NK-92 (cell line): Measurements from ENCODE around the gene KLK15.

Experiments used
- DNase-seq: peaks from one replicate; lab custom pipeline; 2025; ENCODE audit not compliant: unreplicated experiment; lab: John Stamatoyannopoulos, UW

KLK15 gene

DNA sequence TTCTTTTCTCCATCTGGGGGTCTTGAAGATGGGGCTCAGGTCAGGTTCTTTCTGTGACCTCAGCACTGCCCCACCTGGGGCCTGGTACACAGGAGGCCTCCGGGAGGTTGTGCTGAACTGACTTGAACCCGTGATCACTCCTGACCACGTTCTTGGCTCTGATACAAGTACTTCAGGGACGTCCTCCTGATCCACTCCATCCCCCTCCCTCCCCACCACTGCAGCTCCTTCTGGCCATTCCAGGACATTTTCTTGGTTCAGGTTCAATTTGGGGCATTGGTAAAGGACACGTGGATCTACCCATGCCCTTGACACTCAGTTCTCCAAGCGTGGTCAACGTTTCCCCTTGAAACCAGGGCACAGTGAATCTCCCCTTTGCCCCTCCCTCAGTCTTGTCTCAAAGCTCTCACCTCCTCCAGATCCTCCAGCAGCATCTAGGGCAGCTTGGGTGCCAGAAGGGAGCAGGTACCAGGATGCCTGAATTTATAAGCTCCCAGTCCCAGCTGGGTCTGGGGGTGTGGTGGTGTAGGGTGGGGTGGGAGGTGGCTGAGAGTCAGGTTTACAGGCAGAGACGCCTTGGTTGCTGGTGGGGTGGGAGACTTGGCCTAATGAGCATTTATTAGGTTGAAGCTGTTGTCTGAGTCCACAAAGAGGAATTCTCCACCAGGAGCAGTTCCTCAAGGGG, at the start of gene KLK15:
KLK15 (minus strand) TSS at position 458 of the 685 bp plus-strand sequence. CDS start 2,082 bp downstream, outside the sequence.
- no peak for DNase-seq

DNA sequence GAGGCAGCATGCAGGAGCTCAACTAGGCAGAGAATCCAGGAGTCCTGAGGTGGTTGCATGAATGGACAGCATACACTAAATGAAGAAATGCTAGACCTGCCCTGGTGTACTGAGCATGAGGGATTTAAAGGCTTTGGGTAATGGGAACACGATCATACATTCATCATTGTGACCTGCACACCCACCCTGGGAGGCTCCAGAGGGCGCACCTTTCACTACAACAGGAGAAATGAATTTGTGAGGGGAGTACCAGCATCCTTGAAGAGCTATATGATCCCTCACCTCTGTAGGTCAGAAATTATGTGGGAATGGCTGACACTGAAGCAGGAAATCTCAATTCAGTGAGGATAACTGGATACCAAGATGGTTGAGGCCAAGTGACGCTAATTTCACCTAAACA, 48.8 kb upstream of the KLK15 start:
- no peak for DNase-seq

DNA sequence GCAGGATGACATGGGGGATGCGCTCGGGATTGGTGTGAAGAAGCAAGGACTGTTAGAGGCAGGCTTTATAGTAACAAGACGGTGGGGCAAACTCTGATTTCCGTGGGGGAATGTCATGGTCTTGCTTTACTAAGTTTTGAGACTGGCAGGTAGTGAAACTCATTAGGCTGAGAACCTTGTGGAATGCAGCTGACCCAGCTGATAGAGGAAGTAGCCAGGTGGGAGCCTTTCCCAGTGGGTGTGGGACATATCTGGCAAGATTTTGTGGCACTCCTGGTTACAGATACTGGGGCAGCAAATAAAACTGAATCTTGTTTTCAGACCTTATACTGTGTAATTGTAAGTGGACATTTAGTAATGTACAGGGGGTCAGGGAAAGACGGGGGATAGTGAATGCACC, 46.9 kb upstream of the KLK15 start:
- no peak for DNase-seq

GRCh38 chr19:50878851-50879250, 45.5 kb upstream of the KLK15 start:
- no peak for DNase-seq

DNA sequence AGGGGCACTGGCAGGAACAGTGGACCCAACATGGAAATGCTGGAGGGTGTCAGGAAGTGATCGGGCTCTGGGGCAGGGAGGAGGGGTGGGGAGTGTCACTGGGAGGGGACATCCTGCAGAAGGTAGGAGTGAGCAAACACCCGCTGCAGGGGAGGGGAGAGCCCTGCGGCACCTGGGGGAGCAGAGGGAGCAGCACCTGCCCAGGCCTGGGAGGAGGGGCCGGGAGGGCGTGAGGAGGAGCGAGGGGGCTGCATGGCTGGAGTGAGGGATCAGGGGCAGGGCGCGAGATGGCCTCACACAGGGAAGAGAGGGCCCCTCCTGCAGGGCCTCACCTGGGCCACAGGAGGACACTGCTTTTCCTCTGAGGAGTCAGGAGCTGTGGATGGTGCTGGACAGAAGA, 44.0 kb upstream of the KLK15 start:
- no peak for DNase-seq

DNA sequence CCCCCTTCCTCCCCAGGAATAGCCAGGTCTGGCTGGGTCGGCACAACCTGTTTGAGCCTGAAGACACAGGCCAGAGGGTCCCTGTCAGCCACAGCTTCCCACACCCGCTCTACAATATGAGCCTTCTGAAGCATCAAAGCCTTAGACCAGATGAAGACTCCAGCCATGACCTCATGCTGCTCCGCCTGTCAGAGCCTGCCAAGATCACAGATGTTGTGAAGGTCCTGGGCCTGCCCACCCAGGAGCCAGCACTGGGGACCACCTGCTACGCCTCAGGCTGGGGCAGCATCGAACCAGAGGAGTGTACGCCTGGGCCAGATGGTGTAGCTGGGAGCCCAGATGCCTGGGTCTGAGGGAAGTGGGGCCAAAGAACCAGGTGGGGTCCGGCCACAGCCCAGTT, 43.1 kb upstream of the KLK15 start:
- no peak for DNase-seq

GRCh38 chr19:50875795-50876422, 42.5 kb upstream of the KLK15 start:
- no peak for DNase-seq

DNA sequence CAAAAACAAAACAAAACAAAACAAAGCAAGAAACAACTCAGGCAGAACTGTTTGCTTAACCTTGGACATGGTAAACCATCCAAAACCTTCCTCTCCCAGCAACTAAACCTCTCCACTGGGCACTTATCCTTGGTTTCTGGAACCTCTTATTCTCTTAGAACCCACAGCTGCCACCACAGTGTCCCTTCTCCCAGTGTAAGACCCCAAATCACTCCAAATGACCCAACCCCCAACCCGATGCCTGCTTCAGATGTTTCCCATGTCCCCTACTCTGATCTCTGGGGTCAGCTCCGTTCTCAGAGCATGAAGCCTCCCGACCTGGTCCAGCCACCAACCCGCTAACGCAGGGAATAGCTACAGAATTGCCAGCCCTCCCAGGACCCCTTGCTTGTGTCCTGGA, 40.8 kb upstream of the KLK15 start:
- no peak for DNase-seq

- DNase-seq: no peak
These were observed 39.7 kb upstream of the KLK15 start, which contains the start of gene KLK2 for GRCh38 chr19:50873056-50873455. TSS of gene KLK2 (plus strand) at chr19:50873439. CDS start at chr19:50873474, 35 bp downstream.

DNA sequence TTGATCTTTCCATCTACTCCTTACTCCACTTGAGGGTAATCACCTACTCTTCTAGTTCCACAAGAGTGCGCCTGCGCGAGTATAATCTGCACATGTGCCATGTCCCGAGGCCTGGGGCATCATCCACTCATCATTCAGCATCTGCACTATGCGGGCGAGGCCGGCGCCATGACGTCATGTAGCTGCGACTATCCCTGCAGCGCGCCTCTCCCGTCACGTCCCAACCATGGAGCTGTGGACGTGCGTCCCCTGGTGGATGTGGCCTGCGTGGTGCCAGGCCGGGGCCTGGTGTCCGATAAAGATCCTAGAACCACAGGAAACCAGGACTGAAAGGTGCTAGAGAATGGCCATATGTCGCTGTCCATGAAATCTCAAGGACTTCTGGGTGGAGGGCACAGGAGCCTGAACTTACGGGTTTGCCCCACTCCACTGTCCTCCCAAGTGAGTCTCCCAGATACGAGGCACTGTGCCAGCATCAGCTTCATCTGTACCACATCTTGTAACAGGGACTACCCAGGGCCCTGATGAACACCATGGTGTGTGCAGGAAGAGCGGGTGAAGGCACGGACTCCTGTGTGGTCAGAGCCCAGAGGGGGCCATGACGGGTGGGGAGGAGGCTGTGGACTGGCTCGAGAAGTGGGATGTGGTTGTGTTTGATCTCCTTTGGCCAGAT, 37.2 kb upstream of the KLK15 start:
- no peak for DNase-seq

- DNase-seq: no peak
These were observed 36.1 kb upstream of the KLK15 start for GRCh38 chr19:50869479-50869878.

GRCh38 chr19:50861496-50862286, 28.3 kb upstream of the KLK15 start:
- no peak for DNase-seq

- no peak for DNase-seq
These were observed 27.6 kb upstream of the KLK15 start for GRCh38 chr19:50861010-50861409.

GRCh38 chr19:50859849-50860248, 26.5 kb upstream of the KLK15 start:
- DNase-seq: no peak

DNA sequence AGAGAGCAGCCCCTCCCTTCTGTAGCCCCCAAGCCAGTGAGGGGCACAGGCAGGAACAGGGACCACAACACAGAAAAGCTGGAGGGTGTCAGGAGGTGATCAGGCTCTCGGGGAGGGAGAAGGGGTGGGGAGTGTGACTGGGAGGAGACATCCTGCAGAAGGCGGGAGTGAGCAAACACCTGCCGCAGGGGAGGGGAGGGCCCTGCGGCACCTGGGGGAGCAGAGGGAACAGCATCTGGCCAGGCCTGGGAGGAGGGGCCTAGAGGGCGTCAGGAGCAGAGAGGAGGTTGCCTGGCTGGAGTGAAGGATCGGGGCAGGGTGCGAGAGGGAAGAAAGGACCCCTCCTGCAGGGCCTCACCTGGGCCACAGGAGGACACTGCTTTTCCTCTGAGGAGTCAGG, 25.5 kb upstream of the KLK15 start:
- DNase-seq: no peak

- no peak for DNase-seq
These were observed 24.0 kb upstream of the KLK15 start for GRCh38 chr19:50857366-50857765.

DNA sequence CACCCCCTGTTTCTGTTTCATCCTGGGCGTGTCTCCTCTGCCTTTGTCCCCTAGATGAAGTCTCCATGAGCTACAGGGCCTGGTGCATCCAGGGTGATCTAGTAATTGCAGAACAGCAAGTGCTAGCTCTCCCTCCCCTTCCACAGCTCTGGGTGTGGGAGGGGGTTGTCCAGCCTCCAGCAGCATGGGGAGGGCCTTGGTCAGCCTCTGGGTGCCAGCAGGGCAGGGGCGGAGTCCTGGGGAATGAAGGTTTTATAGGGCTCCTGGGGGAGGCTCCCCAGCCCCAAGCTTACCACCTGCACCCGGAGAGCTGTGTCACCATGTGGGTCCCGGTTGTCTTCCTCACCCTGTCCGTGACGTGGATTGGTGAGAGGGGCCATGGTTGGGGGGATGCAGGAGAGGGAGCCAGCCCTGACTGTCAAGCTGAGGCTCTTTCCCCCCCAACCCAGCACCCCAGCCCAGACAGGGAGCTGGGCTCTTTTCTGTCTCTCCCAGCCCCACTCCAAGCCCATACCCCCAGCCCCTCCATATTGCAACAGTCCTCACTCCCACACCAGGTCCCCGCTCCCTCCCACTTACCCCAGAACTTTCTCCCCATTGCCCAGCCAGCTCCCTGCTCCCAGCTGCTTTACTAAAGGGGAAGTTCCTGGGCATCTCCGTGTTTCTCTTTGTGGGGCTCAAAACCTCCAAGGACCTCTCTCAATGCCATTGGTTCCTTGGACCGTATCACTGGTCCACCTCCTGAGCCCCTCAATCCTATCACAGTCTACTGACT, 21.4 kb upstream of the KLK15 start, which contains the start of gene KLK3:
KLK3 (plus strand) TSS at position 280 of the 775 bp plus-strand sequence; CDS start at position 321, 41 bp downstream.
- DNase-seq: no peak

DNA sequence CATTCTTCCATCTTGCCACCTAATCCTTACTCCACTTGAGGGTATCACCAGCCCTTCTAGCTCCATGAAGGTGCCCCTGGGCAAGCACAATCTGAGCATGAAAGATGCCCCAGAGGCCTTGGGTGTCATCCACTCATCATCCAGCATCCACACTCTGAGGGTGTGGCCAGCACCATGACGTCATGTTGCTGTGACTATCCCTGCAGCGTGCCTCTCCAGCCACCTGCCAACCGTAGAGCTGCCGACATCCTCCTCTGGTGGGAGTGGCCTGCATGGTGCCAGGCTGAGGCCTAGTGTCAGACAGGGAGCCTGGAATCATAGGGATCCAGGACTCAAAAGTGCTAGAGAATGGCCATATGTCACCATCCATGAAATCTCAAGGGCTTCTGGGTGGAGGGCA, 18.2 kb upstream of the KLK15 start:
- no peak for DNase-seq

DNA sequence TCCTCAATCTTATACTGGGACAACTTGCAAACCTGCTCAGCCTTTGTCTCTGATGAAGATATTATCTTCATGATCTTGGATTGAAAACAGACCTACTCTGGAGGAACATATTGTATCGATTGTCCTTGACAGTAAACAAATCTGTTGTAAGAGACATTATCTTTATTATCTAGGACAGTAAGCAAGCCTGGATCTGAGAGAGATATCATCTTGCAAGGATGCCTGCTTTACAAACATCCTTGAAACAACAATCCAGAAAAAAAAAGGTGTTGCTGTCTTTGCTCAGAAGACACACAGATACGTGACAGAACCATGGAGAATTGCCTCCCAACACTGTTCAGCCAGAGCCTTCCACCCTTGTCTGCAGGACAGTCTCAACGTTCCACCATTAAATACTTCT, 17.4 kb upstream of the KLK15 start:
- no peak for DNase-seq

GRCh38 chr19:50844296-50844935, 11.0 kb upstream of the KLK15 start:
- DNase-seq: no peak
